ENCODE data around the gene ARL15. TPM values are rescaled to one million over a fixed set of nuclear protein-coding genes. Genes with fewer than 3 reads are reported as not detected.

The ARL15 gene
- total RNA-seq, 1 experiment from 2014 or later: 0.50 TPM

- Histone ChIP-seq H4K20me1 (ENCODE audit: insufficient read depth) (no peaks in the 10 kb centered on the region), H3K4me1 (replicated peaks; ENCODE audit: insufficient read depth) (peaks cover 8% of the 10 kb centered on the region; the same call in 1 of the 2 replicates), H3K4me2 (no peak overlapping the region), H3K4me3 (no peak overlapping the region), H3F3A (ENCODE audit: insufficient read depth, low read depth) (peaks cover 8% of the 10 kb centered on the region; the same call in 1 of the 2 replicates), H3K36me3 (ENCODE audit: low read depth) (no peaks in the 10 kb centered on the region), H3K9me3 (ENCODE audit: insufficient read depth, low read depth) (no peaks in the 10 kb centered on the region), H3K27ac (no peak overlapping the region), H3K79me2 (ENCODE audit: low read depth) (no peaks in the 10 kb centered on the region), H3K9me2 (ENCODE audit: insufficient read depth) (no peaks in the 10 kb centered on the region), H2AFZ (no peak overlapping the region), H3K27me3 (ENCODE audit: insufficient read depth, low read depth) (no peaks in the 10 kb centered on the region)
- ChIA-PET CTCF (no interaction called here), POLR2A (ENCODE audit: unreplicated experiment) (no interaction called here)
- no TSS peak for BruUV-seq (replicated peaks)
- TF ChIP-seq CTCF (conservative IDR thresholded peaks at IDR 0.05) (no peak), EZH2 (IDR thresholded peaks at IDR 0.05; ENCODE audit: low read depth) (no peak)
- no peak for DNase-seq
- intact Hi-C loops (cut with micrococcal nuclease; ENCODE audit: unreplicated experiment): no loop called here
Measured at GRCh38 chr5:54324651-54325271, 14.4 kb upstream of the ARL15 start.

GRCh38 chr5:54323495-54323894, 13.1 kb upstream of the ARL15 start:
- H3K4me1 ChIP-seq (replicated peaks; ENCODE audit: insufficient read depth): 0 out of 2 replicates have a peak, but pooled peaks cover 4% of the 10 kb centered on the region
- no peak overlapping the region for H3K27ac ChIP-seq
- no peaks in the 10 kb centered on the region for H3K79me2 ChIP-seq (ENCODE audit: low read depth)
- H3K9me3 ChIP-seq (ENCODE audit: insufficient read depth, low read depth): no peaks in the 10 kb centered on the region
- ChIA-PET CTCF (no interaction called here), POLR2A (ENCODE audit: unreplicated experiment) (no interaction called here)
- H3K27me3 ChIP-seq (ENCODE audit: insufficient read depth, low read depth): no peaks in the 10 kb centered on the region
- no peaks in the 10 kb centered on the region for H3K36me3 ChIP-seq (ENCODE audit: low read depth)
- H2AFZ ChIP-seq: no peak overlapping the region
- no peak overlapping the region for H3K4me3 ChIP-seq
- no peaks in the 10 kb centered on the region for H3K9me2 ChIP-seq (ENCODE audit: insufficient read depth)
- no peaks in the 10 kb centered on the region for H4K20me1 ChIP-seq (ENCODE audit: insufficient read depth)
- no peak for DNase-seq
- TF ChIP-seq EZH2 (IDR thresholded peaks at IDR 0.05; ENCODE audit: low read depth) (no peak), CTCF (conservative IDR thresholded peaks at IDR 0.05) (no peak)
- intact Hi-C loops (cut with micrococcal nuclease; ENCODE audit: unreplicated experiment): no loop called here
- no TSS peak for BruUV-seq (replicated peaks)
- no peak overlapping the region for H3K4me2 ChIP-seq
- H3F3A ChIP-seq (ENCODE audit: insufficient read depth, low read depth): no peaks in the 10 kb centered on the region

GRCh38 chr5:54320256-54320655, 9.9 kb upstream of the ARL15 start:
- H3K9me3 ChIP-seq (ENCODE audit: insufficient read depth, low read depth): no peaks in the 10 kb centered on the region
- no peak for DNase-seq
- BruUV-seq (replicated peaks): no TSS peak
- no peaks in the 10 kb centered on the region for H3K9me2 ChIP-seq (ENCODE audit: insufficient read depth)
- no peak overlapping the region; the same call in 1 of the 2 replicates for H3K4me2 ChIP-seq
- CTCF ChIA-PET: no interaction called here
- H3K36me3 ChIP-seq (ENCODE audit: low read depth): no peaks in the 10 kb centered on the region
- 0 out of 2 replicates have a peak, but pooled peaks cover 4% of the 10 kb centered on the region for H3K4me1 ChIP-seq (replicated peaks; ENCODE audit: insufficient read depth)
- H3K4me3 ChIP-seq: no peak overlapping the region
- no peak overlapping the region for H2AFZ ChIP-seq
- no peak for TF ChIP-seq EZH2 (IDR thresholded peaks at IDR 0.05; ENCODE audit: low read depth)
- no peak for TF ChIP-seq CTCF (conservative IDR thresholded peaks at IDR 0.05)
- POLR2A ChIA-PET (ENCODE audit: unreplicated experiment): no interaction called here
- no peaks in the 10 kb centered on the region for H3K79me2 ChIP-seq (ENCODE audit: low read depth)
- intact Hi-C loops (cut with micrococcal nuclease; ENCODE audit: unreplicated experiment): no loop called here
- H3K27ac ChIP-seq: no peak overlapping the region
- no peaks in the 10 kb centered on the region for H3F3A ChIP-seq (ENCODE audit: insufficient read depth, low read depth)
- no peaks in the 10 kb centered on the region for H3K27me3 ChIP-seq (ENCODE audit: insufficient read depth, low read depth)
- no peaks in the 10 kb centered on the region for H4K20me1 ChIP-seq (ENCODE audit: insufficient read depth)
